Keratinocyte (primary cell): Measurements from ENCODE around the gene HKDC1.

Experiments used
- EZH2 ChIP-seq: IDR thresholded peaks from one replicate; pipeline ENCODE4 v1.6.1; 2012; ENCODE audit warnings: inconsistent platforms, mild to moderate bottlenecking, low read length, moderate library complexity
- TF ChIP-seq, protein P1 (sequence below), 3 experiments: IDR thresholded peaks in 1 of 3; conservative IDR thresholded peaks in 1 of 3; optimal IDR thresholded peaks in 1 of 3; 2 replicates in 2 of 3; 3 replicates in 1 of 3; pipeline versions ENCODE3 to v1.5.1; 2011; ENCODE audit warnings: low read length in 3 of 3, mild to moderate bottlenecking in 3 of 3, moderate library complexity in 2 of 3, control low read depth in 1 of 3, inconsistent platforms in 1 of 3; ENCODE audit not compliant: insufficient read depth in 2 of 3; ENCODE audit errors: extremely low read depth in 1 of 3

DNA sequence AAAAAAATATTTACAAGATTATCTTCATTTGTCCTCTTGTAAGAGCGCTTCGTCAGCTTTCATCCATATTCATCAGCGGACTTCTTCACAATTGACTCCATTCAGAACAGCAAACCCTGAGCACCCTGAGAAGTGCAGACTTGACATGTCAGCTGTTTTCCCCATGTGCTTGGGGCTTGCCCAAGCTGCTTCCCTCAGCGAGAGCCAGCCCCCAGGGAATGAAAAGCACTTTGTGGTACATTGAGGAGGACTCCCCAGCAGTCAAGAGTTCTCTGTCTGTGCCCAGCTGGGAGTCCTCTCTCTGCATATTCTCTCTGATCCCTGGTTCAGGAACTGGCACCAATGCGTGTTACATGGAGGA, 22.7 kb downstream of the HKDC1 start:
- TF ChIP-seq, protein P1, sequence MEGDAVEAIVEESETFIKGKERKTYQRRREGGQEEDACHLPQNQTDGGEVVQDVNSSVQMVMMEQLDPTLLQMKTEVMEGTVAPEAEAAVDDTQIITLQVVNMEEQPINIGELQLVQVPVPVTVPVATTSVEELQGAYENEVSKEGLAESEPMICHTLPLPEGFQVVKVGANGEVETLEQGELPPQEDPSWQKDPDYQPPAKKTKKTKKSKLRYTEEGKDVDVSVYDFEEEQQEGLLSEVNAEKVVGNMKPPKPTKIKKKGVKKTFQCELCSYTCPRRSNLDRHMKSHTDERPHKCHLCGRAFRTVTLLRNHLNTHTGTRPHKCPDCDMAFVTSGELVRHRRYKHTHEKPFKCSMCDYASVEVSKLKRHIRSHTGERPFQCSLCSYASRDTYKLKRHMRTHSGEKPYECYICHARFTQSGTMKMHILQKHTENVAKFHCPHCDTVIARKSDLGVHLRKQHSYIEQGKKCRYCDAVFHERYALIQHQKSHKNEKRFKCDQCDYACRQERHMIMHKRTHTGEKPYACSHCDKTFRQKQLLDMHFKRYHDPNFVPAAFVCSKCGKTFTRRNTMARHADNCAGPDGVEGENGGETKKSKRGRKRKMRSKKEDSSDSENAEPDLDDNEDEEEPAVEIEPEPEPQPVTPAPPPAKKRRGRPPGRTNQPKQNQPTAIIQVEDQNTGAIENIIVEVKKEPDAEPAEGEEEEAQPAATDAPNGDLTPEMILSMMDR (optimal IDR thresholded peaks at IDR 0.05 in 1 of 3, IDR thresholded peaks at IDR 0.05 in 1 of 3, conservative IDR thresholded peaks at IDR 0.05 in 1 of 3; ENCODE audit: extremely low read depth in 1 of 3, insufficient read depth in 2 of 3, low read length in 3 of 3): no peak
- no peak for TF ChIP-seq EZH2
